GM10248 (cell line): ENCODE measurements around the gene SLC7A5.

Source experiments
- CTCF ChIA-PET: fragments of 300-600 bp; sonication (Branson Sonifier 250); formaldehyde crosslinking; extraction: SDS; loops from one replicate; lab custom pipeline; 2021; ENCODE audit warnings: antibody characterized with exemption; lab: Yijun Ruan, JAX
- POLR2A ChIA-PET: fragments of 350-650 bp; sonication (Branson Sonifier 250); formaldehyde crosslinking; extraction: SDS; loops from one replicate; lab custom pipeline; 2020; ENCODE audit warnings: antibody characterized with exemption; lab: Yijun Ruan, JAX
- DNase-seq: peaks from one replicate; pipeline ENCODE4 v3.0.0; 2012; ENCODE audit errors: extremely low spot score
- TF ChIP-seq, protein P1 (sequence below): IDR thresholded peaks from 2 replicates; pipeline ENCODE4 v1.5.1; 2012; ENCODE audit warnings: mild to moderate bottlenecking, low read depth; ENCODE audit errors: extremely low read depth, missing control alignments, control extremely low read depth

Gene SLC7A5

DNA sequence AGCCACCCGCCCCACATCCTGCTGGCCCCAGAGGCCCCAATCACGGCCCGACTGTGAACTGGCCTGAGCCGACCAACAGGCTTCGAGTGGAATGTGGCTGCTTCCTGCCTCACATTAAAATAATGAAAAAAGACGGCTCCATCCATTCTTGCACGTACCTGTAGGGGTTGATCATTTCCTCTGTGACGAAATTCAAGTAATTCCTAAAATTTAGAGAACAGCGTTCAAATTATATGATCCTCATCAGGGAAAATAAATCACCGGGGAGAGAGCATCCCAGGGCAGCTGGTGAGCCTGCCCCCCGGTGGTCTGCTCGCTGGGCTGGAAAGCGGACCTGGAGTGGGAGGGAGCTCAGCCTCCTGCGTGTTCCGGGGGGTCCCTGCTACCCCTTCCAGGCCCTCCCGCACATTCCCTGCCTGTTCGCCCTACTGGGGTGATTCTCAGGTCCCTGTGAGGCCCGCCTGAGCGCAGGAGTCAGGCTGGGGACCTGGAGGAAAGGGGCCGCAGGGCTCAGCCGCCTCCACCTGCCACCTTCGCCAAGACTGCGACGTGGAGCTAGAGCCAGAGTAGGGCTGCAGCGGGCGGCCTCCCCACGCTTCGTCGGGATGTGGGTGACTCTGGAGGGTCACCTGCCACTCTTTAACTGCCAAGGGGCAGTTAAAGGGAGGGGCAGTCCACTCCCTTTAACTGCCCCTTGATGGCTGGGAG, 28.9 kb downstream of the SLC7A5 start:
- no peak for DNase-seq
- POLR2A ChIA-PET: interaction anchor here (0.6 kb wide), 2 partner anchors 12 to 446 kb away, joined by 3 read pairs; no protein-coding TSS in a partner anchor
- CTCF ChIA-PET: interaction anchor here (1.3 to 8.3 kb wide), 5 partner anchors 9 to 71 kb away, joined by 3 to 67 read pairs (median 5); no protein-coding TSS in a partner anchor
- TF ChIP-seq, protein P1, sequence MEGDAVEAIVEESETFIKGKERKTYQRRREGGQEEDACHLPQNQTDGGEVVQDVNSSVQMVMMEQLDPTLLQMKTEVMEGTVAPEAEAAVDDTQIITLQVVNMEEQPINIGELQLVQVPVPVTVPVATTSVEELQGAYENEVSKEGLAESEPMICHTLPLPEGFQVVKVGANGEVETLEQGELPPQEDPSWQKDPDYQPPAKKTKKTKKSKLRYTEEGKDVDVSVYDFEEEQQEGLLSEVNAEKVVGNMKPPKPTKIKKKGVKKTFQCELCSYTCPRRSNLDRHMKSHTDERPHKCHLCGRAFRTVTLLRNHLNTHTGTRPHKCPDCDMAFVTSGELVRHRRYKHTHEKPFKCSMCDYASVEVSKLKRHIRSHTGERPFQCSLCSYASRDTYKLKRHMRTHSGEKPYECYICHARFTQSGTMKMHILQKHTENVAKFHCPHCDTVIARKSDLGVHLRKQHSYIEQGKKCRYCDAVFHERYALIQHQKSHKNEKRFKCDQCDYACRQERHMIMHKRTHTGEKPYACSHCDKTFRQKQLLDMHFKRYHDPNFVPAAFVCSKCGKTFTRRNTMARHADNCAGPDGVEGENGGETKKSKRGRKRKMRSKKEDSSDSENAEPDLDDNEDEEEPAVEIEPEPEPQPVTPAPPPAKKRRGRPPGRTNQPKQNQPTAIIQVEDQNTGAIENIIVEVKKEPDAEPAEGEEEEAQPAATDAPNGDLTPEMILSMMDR: no peak

DNA sequence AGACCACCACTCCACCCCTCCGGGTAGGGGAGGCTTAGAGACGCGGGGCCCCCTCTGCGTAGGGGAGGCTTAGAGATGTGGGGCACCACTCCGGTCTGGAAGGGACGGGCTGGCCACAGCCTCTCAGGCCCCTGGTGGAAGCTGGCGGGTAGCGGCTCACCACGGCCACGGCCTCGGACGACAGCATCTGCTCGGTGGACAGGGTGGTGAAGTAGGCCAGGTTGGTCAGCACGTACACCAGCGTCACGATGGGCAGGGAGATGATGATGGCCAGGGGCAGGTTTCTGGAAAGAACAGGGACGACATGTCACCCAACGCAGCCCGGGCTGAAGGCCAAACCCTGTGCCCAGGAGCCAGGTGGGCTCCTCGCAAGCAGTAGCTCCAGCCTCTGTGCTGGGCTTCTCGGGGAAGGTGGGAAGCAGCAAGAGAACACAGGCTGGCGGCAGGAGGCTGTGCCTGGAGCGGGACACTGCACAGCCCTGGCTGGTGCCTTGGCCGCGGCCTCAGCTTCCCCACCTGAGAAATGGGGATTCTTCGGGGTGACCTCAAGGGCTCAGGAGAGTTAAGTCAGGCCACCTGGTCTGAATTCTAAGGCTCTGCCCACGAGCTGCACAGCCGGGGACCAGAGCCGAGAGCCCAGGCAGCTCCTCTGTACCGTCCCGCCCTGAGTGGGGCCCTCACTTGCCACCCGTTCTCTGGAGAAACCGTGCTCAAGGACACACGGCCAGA, 29.6 kb downstream of the SLC7A5 start:
- CTCF ChIA-PET: interaction anchor here (1.0 to 8.3 kb wide), 6 partner anchors 10 to 70 kb away, joined by 3 to 67 read pairs (median 4); no protein-coding TSS in a partner anchor
- POLR2A ChIA-PET: no interaction called here
- TF ChIP-seq, protein P1: no peak
- DNase-seq: no peak

DNA sequence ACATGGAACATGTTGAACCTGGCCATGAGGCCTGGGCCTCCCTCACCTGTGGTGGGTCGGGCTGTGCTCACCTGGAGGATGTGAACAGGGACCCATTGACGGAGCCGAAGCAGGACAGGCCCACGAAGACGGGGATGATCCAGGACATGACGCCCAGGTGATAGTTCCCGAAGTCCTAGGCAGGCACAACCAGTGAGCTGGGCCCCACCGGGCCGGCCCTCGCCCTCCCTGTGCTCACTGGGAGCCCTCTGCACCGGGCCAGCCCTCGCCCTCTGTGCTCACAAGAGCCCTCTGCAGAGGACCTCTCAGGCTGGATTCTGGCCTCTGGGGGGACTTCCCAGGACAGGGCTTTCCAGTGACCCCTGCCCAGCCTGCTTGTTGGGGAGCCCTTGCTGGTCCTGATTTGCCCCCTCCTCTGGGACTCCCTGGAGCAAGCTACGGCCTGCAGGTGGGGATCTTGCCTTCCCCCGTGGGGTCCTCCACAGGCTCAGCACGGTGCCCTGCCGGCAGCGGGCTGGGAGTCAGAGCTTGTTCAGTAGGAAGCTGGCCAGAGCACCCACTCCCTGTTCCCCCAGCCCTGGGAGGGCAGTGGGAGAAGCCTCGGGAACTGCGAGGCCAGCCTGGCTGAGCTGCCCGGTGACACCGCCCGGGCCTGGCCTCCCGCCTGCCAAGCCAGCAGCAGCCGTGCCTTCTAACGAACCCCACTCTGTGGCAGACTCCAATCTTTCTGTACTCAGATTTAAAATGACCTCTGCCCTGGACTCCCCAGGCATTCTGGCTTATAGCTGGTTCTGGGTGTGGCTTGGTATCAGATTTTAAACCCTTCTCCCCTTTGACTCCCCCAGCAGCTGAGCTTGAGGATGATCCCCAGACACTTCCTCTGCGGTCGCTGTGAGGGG, 30.4 kb downstream of the SLC7A5 start:
- ChIA-PET CTCF (interaction anchor here (1.0 to 8.3 kb wide), 6 partner anchors 11 to 69 kb away, joined by 3 to 67 read pairs (median 4); no protein-coding TSS in a partner anchor), POLR2A (interaction anchor here (0.6 kb wide), 1 partner anchor 1164 kb away, joined by 4 read pairs; no protein-coding TSS in a partner anchor)
- DNase-seq: no peak
- TF ChIP-seq, protein P1: no peak

DNA sequence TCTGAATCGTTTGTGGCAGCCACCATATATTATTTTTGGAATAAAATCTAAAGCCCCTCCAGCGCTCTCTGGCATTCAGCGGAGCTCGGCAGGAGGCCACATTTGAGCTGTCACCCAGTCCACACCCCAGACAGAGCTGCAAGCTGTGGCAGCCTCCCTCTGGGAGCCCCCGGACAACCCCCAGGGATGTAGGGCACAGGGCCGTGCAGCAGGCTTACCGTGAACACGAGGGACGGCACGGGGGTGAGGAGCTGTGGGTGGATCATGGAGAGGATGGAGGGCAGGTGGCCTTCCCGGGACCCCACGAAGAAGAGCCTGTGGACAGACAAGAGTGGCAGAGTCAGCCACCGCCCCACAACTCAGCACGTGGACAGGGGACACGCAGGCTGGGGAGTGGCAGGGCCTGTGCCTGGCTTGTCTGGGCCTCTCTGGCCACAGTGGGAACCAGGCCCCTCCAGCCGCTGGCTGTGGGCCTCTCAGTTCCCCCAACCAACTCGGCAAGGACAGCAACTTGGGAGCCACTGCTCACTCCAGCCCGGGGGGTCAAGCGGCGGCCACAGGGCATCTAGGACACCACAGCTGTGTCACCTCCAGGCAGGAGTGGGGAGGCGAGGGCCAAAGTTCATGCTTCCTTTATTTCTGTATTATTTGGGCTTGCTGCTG, 31.5 kb downstream of the SLC7A5 start:
- no peak for DNase-seq
- CTCF ChIA-PET: interaction anchor here (1.0 to 8.3 kb wide), 7 partner anchors 9 to 59 kb away, joined by 4 to 67 read pairs (median 6); no protein-coding TSS in a partner anchor
- TF ChIP-seq, protein P1: no peak
- POLR2A ChIA-PET: no interaction called here

DNA sequence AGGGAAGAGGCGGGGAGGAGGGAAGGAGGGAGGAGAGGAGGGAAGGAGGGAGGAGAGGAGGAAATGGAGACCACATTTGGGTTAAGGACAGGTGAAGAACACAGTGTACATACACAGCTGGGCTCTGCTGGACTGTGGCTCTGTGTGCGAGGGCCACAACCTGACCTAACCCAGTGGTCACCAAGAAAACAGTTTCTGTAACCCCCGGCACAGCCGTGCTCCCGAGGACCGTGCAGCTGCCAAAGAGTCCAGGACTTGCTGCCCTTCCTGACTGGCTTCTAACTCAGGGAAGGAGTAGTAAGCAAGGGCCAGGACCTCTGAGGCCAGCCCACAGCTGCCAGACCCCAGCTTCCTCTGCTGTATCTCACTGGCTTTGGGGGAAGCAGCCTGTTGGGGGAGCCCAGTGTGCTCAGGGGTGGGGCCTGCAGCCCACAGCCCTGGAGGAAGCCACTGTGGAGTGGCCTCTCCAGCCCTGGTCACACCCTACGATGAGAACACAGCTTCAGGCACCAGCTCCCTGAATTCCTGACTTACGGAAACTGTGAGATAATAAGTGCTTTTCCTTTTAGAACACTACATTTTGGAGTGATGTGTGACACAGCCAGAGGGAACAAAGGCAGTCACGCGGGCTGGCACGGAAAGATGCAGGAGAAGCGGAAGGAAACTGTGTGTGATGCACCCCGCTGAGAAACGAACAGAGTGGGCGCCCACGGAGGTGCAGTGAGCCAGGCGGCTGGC, 32.3 kb downstream of the SLC7A5 start:
- DNase-seq: no peak
- ChIA-PET CTCF (interaction anchor here (1.0 to 8.3 kb wide), 9 partner anchors 8 to 58 kb away, joined by 3 to 67 read pairs (median 6); no protein-coding TSS in a partner anchor), POLR2A (interaction anchor here (1.2 kb wide), 1 partner anchor 26 kb away, joined by 12 read pairs; no protein-coding TSS in a partner anchor)
- TF ChIP-seq, protein P1: no peak
